Endometrial microvascular endothelial cells (primary cell): ENCODE measurements around the gene EXOC6B. TPM values are rescaled to one million over a fixed set of nuclear protein-coding genes. Genes with fewer than 3 reads are reported as not detected.
"Not testable (repeated sequence)": the region's sequence is repeated elsewhere in the genome, so short reads cannot be mapped to it uniquely, and the experiment has no call there.

ENCODE experiments used
- in situ Hi-C: cut with HindIII; loops from 2 replicates; pipeline ENCODE4 v1.10.0; 2017; ENCODE audit warnings: low sequenced_read_pairs, low pct_unique_long_range_greater_than_20kb; ENCODE audit errors: inconsistent ontology term
- total RNA-seq: library from RNA; depleted of rRNA; stranded (reverse); fragments of >200 nt; gene quantifications from one replicate; pipeline ENCODE4 v1.2.3, GENCODE V29; 2015; ENCODE audit errors: inconsistent ontology term

The EXOC6B gene
- total RNA-seq, 1 donor from 2014 or later = 32.3 TPM

DNA sequence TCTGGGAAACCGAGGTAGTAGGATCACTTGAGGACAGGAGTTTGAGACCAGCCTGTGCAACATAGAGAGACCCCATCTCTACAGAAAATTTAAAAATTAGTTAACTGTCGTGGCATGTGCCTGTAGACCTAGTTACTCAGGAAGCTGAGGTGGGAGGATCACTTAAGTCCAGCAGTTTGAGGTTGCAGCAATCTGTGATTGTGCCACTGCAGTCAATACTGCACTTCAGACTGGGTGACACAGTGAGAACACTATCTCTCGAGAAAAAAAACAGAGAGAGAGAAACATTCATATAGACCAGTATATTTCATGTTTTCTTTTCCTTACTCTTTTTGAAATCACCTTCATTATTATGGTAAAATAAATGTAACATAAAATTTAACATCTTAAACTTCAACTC, 387.5 kb downstream of the EXOC6B start:
- in situ Hi-C loops = no loop called here

GRCh38 chr2:72431737-72432136, 394.1 kb downstream of the EXOC6B start:
- in situ Hi-C loops = no loop called here

GRCh38 chr2:72427022-72427861, 398.6 kb downstream of the EXOC6B start:
- in situ Hi-C loops = no loop called here

GRCh38 chr2:72425996-72426395, 399.8 kb downstream of the EXOC6B start:
- in situ Hi-C loops = no loop called here

- in situ Hi-C loops = no loop called here
These were observed 402.1 kb downstream of the EXOC6B start for GRCh38 chr2:72423756-72424155.

DNA sequence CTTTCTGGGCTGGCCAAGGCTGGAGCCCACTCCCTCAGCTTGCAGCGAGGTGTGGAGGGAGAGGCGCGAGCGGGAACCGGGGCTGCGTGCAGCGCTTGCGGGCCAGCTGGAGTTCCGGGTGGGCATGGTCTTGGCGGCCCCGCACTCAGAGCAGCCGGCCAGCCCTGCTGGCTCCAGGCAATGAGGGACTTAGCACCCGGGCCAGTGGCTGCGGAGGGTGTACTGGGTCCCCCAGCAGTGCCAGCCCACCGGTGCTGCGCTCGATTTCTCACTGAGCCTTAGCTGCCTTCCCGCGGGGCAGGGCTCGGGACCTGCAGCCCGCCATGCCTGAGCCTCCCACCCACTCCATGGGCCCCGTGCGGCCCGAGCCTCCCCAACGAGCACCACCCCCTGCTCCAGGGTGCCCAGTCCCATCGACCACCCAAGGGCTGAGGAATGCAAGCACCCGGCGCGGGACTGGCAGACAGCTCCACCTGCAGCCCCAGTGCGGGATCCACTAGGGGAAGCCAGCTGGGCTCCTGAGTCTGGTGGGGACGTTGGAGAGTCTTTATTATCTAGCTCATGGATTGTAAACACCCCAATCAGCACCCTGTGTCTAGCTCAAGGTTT, 404.0 kb downstream of the EXOC6B start:
- in situ Hi-C loops = not testable (repeated sequence)

DNA sequence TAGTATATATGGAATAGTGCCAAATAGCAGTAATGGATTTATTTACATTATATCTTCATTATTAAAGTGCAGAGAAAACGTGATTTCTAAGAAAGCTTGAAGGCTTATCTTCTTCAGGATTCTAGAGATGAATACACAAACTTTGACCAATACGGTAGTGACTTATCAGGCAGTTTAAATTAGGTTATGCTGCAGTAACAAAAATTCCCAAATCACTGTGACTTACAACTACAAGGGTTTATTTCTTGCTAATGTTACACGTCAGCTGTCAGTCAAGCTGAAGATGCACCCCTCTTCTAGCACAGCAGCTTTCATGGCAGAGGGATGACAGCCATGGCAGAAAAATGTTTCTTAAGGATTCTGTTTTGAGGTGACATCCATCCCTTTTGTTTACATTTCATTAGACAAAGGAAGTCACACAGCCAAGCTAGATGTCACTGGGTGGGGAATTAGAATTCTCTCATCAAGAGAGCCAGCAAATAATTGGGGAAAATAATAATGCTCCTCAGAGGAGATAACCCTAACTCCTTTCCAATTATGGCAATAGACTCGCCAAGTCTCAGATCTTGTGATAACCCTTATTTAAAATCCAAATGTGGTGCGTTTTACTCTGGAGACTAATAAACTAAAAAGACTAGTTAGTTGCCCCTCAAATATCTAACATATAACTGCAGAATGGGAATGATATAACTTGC, 409.9 kb downstream of the EXOC6B start:
- in situ Hi-C loops = no loop called here

DNA sequence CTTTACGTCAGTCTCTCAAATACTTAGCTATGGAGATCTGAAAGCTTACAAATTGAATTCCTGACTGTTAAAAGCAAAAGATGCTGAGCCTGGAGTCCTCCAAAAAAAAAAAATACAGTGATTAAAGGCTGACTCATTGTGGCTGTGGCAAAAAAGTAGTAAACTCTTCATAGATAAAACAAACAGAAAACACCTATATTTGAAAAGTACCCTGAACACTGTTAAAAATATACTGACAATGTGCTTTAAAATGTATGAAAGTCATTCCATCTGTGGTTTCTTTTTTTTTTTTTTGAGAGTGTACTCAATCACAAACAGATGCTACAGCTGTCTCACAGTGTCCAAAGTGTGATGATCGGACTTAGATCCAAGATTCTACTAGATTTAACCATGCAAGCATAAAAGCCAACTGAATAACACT, 410.6 kb downstream of the EXOC6B start:
- in situ Hi-C loops = no loop called here

GRCh38 chr2:72414137-72414760, 411.6 kb downstream of the EXOC6B start:
- in situ Hi-C loops = no loop called here

GRCh38 chr2:72413716-72414115, 412.1 kb downstream of the EXOC6B start:
- in situ Hi-C loops = no loop called here

DNA sequence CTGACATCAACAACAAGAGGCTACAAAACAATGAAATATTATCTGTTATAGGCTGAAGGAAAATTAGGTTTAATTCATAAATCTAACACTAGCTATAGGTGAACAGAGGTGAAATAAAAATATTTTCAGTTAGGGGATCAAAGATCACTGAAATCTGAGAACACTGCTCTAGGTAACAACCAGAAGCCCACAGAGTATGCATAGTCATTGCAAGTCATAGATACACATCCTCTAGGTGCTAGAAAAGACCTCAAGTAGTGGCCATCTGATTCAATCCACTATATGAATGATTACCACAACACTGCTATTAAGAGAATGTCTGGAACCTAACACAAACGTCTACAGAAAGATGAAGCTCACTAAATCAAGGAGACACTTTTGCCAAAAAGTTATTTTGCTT, 413.6 kb downstream of the EXOC6B start:
- in situ Hi-C loops = no loop called here

GRCh38 chr2:72399879-72400278, 426.0 kb downstream of the EXOC6B start:
- in situ Hi-C loops = no loop called here

GRCh38 chr2:72395096-72395495, 430.7 kb downstream of the EXOC6B start:
- in situ Hi-C loops = no loop called here

GRCh38 chr2:72394541-72395070, 431.2 kb downstream of the EXOC6B start:
- in situ Hi-C loops = no loop called here

GRCh38 chr2:72389447-72389846, 436.4 kb downstream of the EXOC6B start:
- in situ Hi-C loops = no loop called here

DNA sequence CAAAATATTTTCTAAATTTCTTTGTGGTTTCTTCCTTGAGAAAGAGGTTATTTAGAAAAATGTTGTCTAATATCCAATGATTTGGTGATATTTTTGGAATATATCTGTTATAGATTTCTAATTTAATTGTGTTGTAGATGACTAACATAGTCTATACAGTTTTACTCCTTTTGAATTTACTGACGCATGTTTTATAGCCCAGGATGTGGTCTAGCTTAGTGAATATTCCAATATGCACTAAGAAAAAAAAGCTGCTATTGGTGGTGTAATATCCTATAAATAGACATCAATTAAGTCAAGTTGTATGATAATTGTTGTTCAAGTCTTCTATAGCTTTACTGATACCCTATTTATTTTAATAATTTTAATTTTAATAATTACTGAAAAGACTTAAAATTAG, 437.6 kb downstream of the EXOC6B start:
- in situ Hi-C loops = no loop called here

- in situ Hi-C loops = no loop called here
These were observed 439.5 kb downstream of the EXOC6B start for GRCh38 chr2:72386288-72386687.

- in situ Hi-C loops = no loop called here
These were observed 447.0 kb downstream of the EXOC6B start for GRCh38 chr2:72378753-72379348.
